Measurements from ENCODE around the gene AMIGO2.

DNA sequence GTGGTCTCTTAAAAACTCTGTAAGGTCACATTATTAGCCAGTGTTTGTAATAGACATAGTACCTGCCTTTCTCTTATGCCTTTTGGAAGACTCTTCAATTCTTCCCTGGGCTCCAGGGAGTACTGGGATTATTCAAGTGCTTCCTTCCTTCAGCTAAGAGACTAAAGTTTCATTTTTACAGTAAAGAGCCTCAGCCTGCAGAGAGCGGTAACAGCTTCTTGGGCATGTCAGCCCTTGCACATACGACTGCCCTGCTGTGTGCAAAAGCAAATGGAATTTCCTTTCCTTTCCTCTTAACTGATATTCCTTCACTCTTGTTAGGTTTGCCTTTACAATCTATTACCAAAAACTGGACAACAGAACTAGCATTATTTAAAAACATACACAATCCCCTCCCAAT, 32.9 kb upstream of the AMIGO2 start:
- TF ChIP-seq POLR2A (IDR thresholded peaks at IDR 0.05), result no peak
- TF ChIP-seq, protein P1, sequence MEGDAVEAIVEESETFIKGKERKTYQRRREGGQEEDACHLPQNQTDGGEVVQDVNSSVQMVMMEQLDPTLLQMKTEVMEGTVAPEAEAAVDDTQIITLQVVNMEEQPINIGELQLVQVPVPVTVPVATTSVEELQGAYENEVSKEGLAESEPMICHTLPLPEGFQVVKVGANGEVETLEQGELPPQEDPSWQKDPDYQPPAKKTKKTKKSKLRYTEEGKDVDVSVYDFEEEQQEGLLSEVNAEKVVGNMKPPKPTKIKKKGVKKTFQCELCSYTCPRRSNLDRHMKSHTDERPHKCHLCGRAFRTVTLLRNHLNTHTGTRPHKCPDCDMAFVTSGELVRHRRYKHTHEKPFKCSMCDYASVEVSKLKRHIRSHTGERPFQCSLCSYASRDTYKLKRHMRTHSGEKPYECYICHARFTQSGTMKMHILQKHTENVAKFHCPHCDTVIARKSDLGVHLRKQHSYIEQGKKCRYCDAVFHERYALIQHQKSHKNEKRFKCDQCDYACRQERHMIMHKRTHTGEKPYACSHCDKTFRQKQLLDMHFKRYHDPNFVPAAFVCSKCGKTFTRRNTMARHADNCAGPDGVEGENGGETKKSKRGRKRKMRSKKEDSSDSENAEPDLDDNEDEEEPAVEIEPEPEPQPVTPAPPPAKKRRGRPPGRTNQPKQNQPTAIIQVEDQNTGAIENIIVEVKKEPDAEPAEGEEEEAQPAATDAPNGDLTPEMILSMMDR (IDR thresholded peaks at IDR 0.05 in 8 of 11, conservative IDR thresholded peaks at IDR 0.05 in 3 of 11), result no peak
